SJCRH30 (cell line): Measurements from ENCODE around the gene ST7. TPM values are rescaled to one million over a fixed set of nuclear protein-coding genes. Genes with fewer than 3 reads are reported as not detected.
"Not testable (repeated sequence)": the region's sequence is repeated elsewhere in the genome, so short reads cannot be mapped to it uniquely, and the experiment has no call there.

Experiments
- DNase-seq, 2 experiments: peaks; one replicate each; pipeline ENCODE4 v3.0.0-alpha.2; 2015 to 2020
- H3K27ac ChIP-seq: fragments of 250-450 bp; sonication (Bioruptor Pico); 2 replicates; pipeline ENCODE4 v1.5.1; 2020; ENCODE audit warnings: mild to moderate bottlenecking, moderate library complexity
- H3K27me3 ChIP-seq: fragments of 250-450 bp; sonication (Bioruptor Pico); 2 replicates; pipeline ENCODE4 v1.5.1; 2020; ENCODE audit warnings: mild to moderate bottlenecking, moderate library complexity
- H3K36me3 ChIP-seq: fragments of 250-450 bp; sonication (Bioruptor Pico); 2 replicates; pipeline ENCODE4 v1.5.1; 2020; ENCODE audit warnings: mild to moderate bottlenecking, moderate library complexity
- H3K4me1 ChIP-seq: fragments of 250-450 bp; sonication (Bioruptor Pico); 2 replicates; pipeline ENCODE4 v1.5.1; 2020; ENCODE audit warnings: mild to moderate bottlenecking, moderate library complexity
- H3K4me3 ChIP-seq: fragments of 250-450 bp; sonication (Bioruptor Pico); 2 replicates; pipeline ENCODE4 v1.5.1; 2020; ENCODE audit warnings: mild to moderate bottlenecking, moderate library complexity
- H3K9me3 ChIP-seq: fragments of 250-450 bp; sonication (Bioruptor Pico); replicated peaks from 2 replicates; pipeline ENCODE4 v1.5.1; 2020; ENCODE audit warnings: mild to moderate bottlenecking, moderate library complexity
- total RNA-seq: library from RNA; depleted of rRNA; stranded (reverse); fragments of >200 nt; shearing (Covaris generic); gene quantifications from 2 replicates; pipeline ENCODE4 v1.2.3, GENCODE V29; 2014

The ST7 gene
- total RNA-seq, 1 experiment from 2014 or later: 35.7 TPM

- Histone ChIP-seq H3K4me3 (no peak overlapping the region), H3K36me3 (no peaks in the 10 kb centered on the region), H3K4me1 (peaks cover 11% of the 10 kb centered on the region), H3K27ac (peak overlapping the region; percentile 44), H3K9me3 (0 out of 2 replicates have a peak, but pooled peaks cover 3% of the 10 kb centered on the region), H3K27me3 (no peaks in the 10 kb centered on the region)
- no peak for DNase-seq
These were observed 284.3 kb downstream of the ST7 start for GRCh38 chr7:117237646-117238045.

GRCh38 chr7:117238472-117238871 is 285.2 kb downstream of the ST7 start:
- Histone ChIP-seq H3K27ac (peak overlapping the region; percentile 44), H3K27me3 (no peaks in the 10 kb centered on the region), H3K9me3 (0 out of 2 replicates have a peak, but pooled peaks cover 3% of the 10 kb centered on the region), H3K4me1 (peaks cover 17% of the 10 kb centered on the region), H3K4me3 (no peak overlapping the region), H3K36me3 (no peaks in the 10 kb centered on the region)
- DNase-seq: no peak

- Histone ChIP-seq H3K9me3 (0 out of 2 replicates have a peak, but pooled peaks cover 3% of the 10 kb centered on the region), H3K27me3 (no peaks in the 10 kb centered on the region), H3K4me1 (peaks cover 19% of the 10 kb centered on the region), H3K27ac (no peak overlapping the region), H3K36me3 (no peaks in the 10 kb centered on the region), H3K4me3 (no peak overlapping the region)
- no peak for DNase-seq
These were observed 285.6 kb downstream of the ST7 start for GRCh38 chr7:117238937-117239336.

GRCh38 chr7:117241088-117241487 is 287.8 kb downstream of the ST7 start:
- no peak overlapping the region for H3K27ac ChIP-seq
- H3K9me3 ChIP-seq: peaks cover 7% of the 10 kb centered on the region
- peaks cover 19% of the 10 kb centered on the region for H3K4me1 ChIP-seq
- H3K27me3 ChIP-seq: no peaks in the 10 kb centered on the region
- H3K36me3 ChIP-seq: no peaks in the 10 kb centered on the region
- no peak for DNase-seq
- no peak overlapping the region for H3K4me3 ChIP-seq

- Histone ChIP-seq H3K36me3 (no peaks in the 10 kb centered on the region), H3K27ac (no peak overlapping the region), H3K27me3 (no peaks in the 10 kb centered on the region), H3K4me1 (peaks cover 11% of the 10 kb centered on the region), H3K4me3 (no peak overlapping the region), H3K9me3 (peaks cover 7% of the 10 kb centered on the region)
- DNase-seq: no peak
These were observed 290.1 kb downstream of the ST7 start for GRCh38 chr7:117243390-117243789.

GRCh38 chr7:117245703-117246102 is 292.4 kb downstream of the ST7 start:
- H3K4me1 ChIP-seq, H3K9me3 ChIP-seq, H3K4me3 ChIP-seq, H3K36me3 ChIP-seq, DNase-seq, H3K27ac ChIP-seq, H3K27me3 ChIP-seq: not testable (repeated sequence)

GRCh38 chr7:117247809-117248208 is 294.5 kb downstream of the ST7 start:
- no peak overlapping the region for H3K27ac ChIP-seq
- H3K4me3 ChIP-seq: no peak overlapping the region
- no peak for DNase-seq

GRCh38 chr7:117248829-117249228 is 295.5 kb downstream of the ST7 start:
- DNase-seq: peak in 1 of 2 experiments; percentile 29
- Histone ChIP-seq H3K27me3 (no peaks in the 10 kb centered on the region), H3K36me3 (no peaks in the 10 kb centered on the region), H3K9me3 (peaks cover 7% of the 10 kb centered on the region), H3K4me3 (no peak overlapping the region), H3K27ac (no peak overlapping the region), H3K4me1 (peaks cover 6% of the 10 kb centered on the region; the same call in 1 of the 2 replicates)

More at GRCh38 chr7:117247809-117248208, 294.5 kb downstream of the ST7 start:
- Histone ChIP-seq H3K27me3 (no peaks in the 10 kb centered on the region), H3K4me1 (peaks cover 13% of the 10 kb centered on the region), H3K36me3 (no peaks in the 10 kb centered on the region), H3K9me3 (peaks cover 7% of the 10 kb centered on the region)

- Histone ChIP-seq H3K9me3 (peaks cover 3% of the 10 kb centered on the region), H3K4me3 (no peak overlapping the region), H3K36me3 (no peaks in the 10 kb centered on the region), H3K27me3 (no peaks in the 10 kb centered on the region), H3K4me1 (peaks cover 6% of the 10 kb centered on the region; the same call in 1 of the 2 replicates), H3K27ac (no peak overlapping the region)
- DNase-seq: no peak
These were observed 296.4 kb downstream of the ST7 start for GRCh38 chr7:117249696-117250095.

- no peak overlapping the region for H3K4me3 ChIP-seq
- H3K4me1 ChIP-seq: peaks cover 6% of the 10 kb centered on the region; the same call in 1 of the 2 replicates
- DNase-seq: no peak
- H3K9me3 ChIP-seq: no peaks in the 10 kb centered on the region; the same call in none of the 2 replicates
- no peak overlapping the region for H3K27ac ChIP-seq
- H3K27me3 ChIP-seq: no peaks in the 10 kb centered on the region
- H3K36me3 ChIP-seq: no peaks in the 10 kb centered on the region
These were observed 296.9 kb downstream of the ST7 start for GRCh38 chr7:117250245-117250644.

- H3K9me3 ChIP-seq: no peaks in the 10 kb centered on the region
- H3K27me3 ChIP-seq: no peaks in the 10 kb centered on the region
- H3K27ac ChIP-seq: no peak overlapping the region
- no peak for DNase-seq
- peaks cover 6% of the 10 kb centered on the region; the same call in 1 of the 2 replicates for H3K4me1 ChIP-seq
- no peaks in the 10 kb centered on the region for H3K36me3 ChIP-seq
- no peak overlapping the region for H3K4me3 ChIP-seq
These were observed 297.5 kb downstream of the ST7 start for GRCh38 chr7:117250801-117251200.

GRCh38 chr7:117251687-117252086 is 298.4 kb downstream of the ST7 start:
- Histone ChIP-seq H3K4me3 (no peak overlapping the region), H3K36me3 (no peaks in the 10 kb centered on the region), H3K27ac (peak overlapping the region; percentile 9; the same call in 1 of the 2 replicates), H3K9me3 (no peaks in the 10 kb centered on the region), H3K4me1 (peaks cover 6% of the 10 kb centered on the region; the same call in 1 of the 2 replicates), H3K27me3 (no peaks in the 10 kb centered on the region)
- DNase-seq: no peak

GRCh38 chr7:117259615-117260014 is 306.3 kb downstream of the ST7 start:
- Histone ChIP-seq H3K4me3 (no peak overlapping the region), H3K27ac (no peak overlapping the region), H3K36me3 (no peaks in the 10 kb centered on the region), H3K9me3 (no peaks in the 10 kb centered on the region; the same call in 1 of the 2 replicates), H3K27me3 (no peaks in the 10 kb centered on the region), H3K4me1 (peaks cover 14% of the 10 kb centered on the region)
- DNase-seq: peak in 1 of 2 experiments; percentile 45

GRCh38 chr7:117262546-117262945 is 309.2 kb downstream of the ST7 start:
- H3K27ac ChIP-seq: no peak overlapping the region
- no peaks in the 10 kb centered on the region for H3K36me3 ChIP-seq
- DNase-seq: no peak
- H3K4me3 ChIP-seq: no peak overlapping the region
- no peaks in the 10 kb centered on the region; the same call in 1 of the 2 replicates for H3K9me3 ChIP-seq
- H3K4me1 ChIP-seq: peaks cover 14% of the 10 kb centered on the region
- no peaks in the 10 kb centered on the region for H3K27me3 ChIP-seq

GRCh38 chr7:117264716-117265115 is 311.4 kb downstream of the ST7 start:
- H3K36me3 ChIP-seq: no peaks in the 10 kb centered on the region
- DNase-seq: no peak
- H3K4me1 ChIP-seq: peaks cover 8% of the 10 kb centered on the region
- no peak overlapping the region for H3K4me3 ChIP-seq
- H3K27me3 ChIP-seq: no peaks in the 10 kb centered on the region
- no peaks in the 10 kb centered on the region; the same call in 1 of the 2 replicates for H3K9me3 ChIP-seq
- H3K27ac ChIP-seq: no peak overlapping the region

GRCh38 chr7:117269417-117269816 is 316.1 kb downstream of the ST7 start:
- Histone ChIP-seq H3K27ac (no peak overlapping the region), H3K4me3 (no peak overlapping the region), H3K36me3 (no peaks in the 10 kb centered on the region), H3K27me3 (no peaks in the 10 kb centered on the region), H3K4me1 (peaks cover 15% of the 10 kb centered on the region), H3K9me3 (no peaks in the 10 kb centered on the region)
- no peak for DNase-seq
